Mucosa of gallbladder (tissue), 1 donor: Measurements from ENCODE around the gene KRT20. TPM values are rescaled to one million over a fixed set of nuclear protein-coding genes. Genes with fewer than 3 reads are reported as not detected.
"Not testable (repeated sequence)": the region's sequence is repeated elsewhere in the genome, so short reads cannot be mapped to it uniquely, and the experiment has no call there.

ENCODE experiments used
- DNase-seq: peaks from one replicate; pipeline ENCODE4 v3.0.0-alpha.2; 2020; ENCODE audit warnings: low spot score
- total RNA-seq: library from RNA; stranded (reverse); gene quantifications from one replicate; pipeline ENCODE4 v1.2.1, GENCODE V29; 2021
- donor health status: DM: no; HTN: no; CAD: no.

Gene KRT20, protein sequence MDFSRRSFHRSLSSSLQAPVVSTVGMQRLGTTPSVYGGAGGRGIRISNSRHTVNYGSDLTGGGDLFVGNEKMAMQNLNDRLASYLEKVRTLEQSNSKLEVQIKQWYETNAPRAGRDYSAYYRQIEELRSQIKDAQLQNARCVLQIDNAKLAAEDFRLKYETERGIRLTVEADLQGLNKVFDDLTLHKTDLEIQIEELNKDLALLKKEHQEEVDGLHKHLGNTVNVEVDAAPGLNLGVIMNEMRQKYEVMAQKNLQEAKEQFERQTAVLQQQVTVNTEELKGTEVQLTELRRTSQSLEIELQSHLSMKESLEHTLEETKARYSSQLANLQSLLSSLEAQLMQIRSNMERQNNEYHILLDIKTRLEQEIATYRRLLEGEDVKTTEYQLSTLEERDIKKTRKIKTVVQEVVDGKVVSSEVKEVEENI
- 0.32 TPM for total RNA-seq

DNA sequence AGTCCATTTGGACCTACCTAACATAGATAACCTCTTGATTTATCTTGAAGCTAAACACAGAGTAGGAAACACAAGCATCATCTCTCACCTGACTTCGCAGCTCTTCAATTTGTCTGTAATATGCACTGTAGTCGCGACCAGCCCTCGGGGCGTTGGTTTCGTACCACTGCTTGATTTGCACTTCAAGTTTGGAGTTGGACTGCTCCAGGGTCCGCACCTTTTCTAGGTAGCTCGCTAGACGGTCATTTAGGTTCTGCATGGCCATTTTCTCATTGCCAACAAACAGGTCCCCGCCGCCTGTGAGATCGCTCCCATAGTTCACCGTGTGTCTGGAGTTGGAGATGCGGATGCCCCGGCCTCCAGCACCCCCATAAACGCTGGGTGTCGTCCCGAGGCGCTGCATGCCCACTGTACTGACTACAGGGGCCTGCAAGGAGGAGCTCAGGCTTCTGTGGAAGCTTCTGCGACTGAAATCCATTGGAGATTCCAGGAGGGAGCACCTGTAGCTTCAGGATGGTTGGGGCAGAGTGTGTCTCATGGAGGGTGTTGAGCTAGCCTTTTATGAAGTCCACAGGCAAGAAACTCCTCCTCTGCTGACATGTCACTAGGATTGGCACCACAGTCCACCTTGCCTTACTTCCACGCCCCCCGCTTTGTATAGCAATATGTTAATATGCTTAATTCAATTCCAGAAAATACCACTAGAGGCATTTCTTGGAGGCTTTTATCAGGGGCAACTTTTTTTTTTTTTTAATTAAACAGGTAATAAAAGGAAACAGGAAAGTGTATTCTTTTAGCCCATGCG is at the start of gene KRT20:
TSS of gene KRT20 (minus strand) at position 535 of the 805 bp plus-strand sequence. CDS start at position 478, 57 bp downstream.
- no peak for DNase-seq

GRCh38 chr17:40932608-40933007 is 47.6 kb upstream of the KRT20 start:
- no peak for DNase-seq

DNA sequence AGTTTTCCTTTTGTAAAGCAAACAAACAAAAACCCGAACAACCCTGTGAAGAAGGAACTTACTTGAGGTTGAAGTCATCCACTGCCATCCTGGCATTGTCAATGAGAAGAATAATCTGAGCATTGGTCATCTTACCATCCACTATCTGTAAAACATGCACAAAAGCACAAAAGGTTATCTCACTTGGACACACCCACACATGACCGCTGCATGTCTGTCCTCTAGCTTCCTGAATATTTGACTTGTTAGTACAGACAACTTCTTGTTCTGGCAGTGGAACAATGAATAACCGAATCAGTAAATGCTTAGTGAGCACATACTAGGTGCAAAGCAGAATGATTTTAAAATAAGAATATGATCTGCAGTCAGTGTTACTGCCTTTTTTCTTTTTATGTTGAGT is 46.3 kb upstream of the KRT20 start:
- DNase-seq: no peak

DNA sequence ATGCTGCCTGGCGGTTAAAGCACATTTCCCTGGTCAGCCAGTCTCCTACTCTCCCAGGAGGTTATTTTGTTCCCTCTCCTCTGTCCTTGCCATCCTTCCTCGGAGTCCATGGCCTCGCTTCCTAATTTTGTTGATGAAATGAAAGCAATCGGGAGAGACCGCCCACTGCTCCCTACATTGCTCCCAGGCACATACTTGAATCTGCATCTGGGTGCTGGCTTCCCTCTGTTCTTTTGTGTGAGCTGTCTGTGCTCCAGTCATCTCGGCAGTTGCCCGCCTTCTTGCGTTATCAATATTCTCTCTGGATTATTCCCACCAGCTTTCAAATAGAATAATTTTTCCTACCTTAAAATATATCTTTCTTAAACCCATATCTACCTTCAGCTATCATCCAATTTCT is 41.3 kb upstream of the KRT20 start:
- DNase-seq: no peak

DNA sequence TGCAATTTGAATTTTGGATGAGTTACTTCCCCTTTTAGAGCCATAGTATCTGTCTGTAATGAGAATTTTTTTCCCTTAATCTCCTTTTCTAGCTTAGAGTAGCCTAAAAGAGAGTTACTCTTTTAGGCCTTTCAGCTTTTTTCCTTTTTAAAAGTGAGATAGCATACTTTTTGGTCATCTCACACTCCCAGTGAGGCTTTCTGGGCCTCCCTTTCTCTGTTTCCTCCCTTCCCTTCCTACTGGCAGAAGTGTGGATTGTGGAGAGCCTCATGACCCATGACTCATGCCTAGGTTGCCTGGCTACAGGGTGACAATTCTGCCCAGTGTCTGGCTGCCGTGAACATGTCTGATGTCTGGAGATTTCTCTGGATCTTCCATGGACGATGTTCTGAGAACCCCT is 37.2 kb upstream of the KRT20 start:
- DNase-seq: peak; percentile 74

- DNase-seq: no peak
These were observed 36.0 kb upstream of the KRT20 start for GRCh38 chr17:40921026-40921425.

GRCh38 chr17:40917116-40917515 is 32.1 kb upstream of the KRT20 start:
- DNase-seq: not testable (repeated sequence)

GRCh38 chr17:40916366-40916765 is 31.3 kb upstream of the KRT20 start:
- no peak for DNase-seq

GRCh38 chr17:40915721-40916256 is 30.7 kb upstream of the KRT20 start:
- DNase-seq: no peak

DNA sequence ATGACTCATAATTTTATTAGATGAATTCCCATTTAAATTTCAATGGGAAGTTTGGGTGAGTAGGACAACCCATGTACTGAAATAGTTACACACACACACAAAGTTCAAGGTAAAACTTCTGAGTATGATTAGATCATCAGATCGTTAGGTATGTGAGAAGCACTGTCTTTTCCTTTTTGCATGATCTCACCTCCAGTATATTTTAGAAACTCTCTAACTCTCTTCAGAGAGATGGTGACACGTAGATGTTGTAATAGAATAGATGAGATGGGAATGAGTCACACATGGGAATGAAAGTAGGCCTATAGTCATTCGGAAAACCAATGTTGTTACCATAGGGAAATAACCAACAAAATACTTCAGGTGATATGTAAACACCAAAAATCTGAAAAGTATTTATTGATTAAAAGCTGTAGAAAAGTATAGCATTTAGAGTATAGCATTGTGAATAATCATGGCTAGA is 30.2 kb upstream of the KRT20 start:
- no peak for DNase-seq

DNA sequence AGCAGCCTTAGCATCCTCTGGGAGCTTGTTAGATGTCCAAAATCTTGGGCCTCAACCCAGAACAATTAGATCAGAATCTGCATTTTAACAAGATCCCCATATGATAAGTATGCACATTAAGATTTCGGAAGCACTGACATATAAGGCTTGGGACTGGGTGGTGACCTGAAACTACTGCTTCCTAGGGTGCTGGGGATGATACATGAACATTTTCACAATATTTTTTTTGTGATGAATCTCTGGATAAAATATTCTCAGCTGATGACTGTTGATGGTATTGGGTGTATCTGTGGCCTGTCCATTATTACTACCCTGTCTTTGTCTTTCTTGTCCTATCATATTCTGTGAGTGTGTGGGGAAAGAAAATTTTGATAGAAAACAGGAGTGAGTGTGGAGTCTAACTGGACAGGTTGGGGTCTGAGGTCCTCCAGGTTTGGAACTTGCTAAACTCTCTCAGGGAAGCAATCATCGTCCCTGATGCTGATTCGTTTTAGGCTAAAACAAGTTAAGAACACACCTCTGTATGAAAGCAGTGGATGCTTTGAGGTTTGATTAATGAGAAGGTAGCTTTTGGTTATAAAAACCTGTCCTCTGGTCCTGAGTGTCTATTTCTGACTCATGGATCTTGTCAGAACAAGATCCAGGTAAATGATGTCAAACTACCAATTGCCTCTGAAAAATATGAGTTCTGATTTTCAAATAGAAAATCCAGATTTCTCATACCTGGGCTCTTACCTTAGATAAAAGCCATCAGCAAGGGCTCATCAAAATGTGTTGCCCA is 29.2 kb upstream of the KRT20 start:
- no peak for DNase-seq

- no peak for DNase-seq
These were observed 27.6 kb upstream of the KRT20 start for GRCh38 chr17:40912486-40913210.

GRCh38 chr17:40910441-40910841 is 25.4 kb upstream of the KRT20 start:
- no peak for DNase-seq

DNA sequence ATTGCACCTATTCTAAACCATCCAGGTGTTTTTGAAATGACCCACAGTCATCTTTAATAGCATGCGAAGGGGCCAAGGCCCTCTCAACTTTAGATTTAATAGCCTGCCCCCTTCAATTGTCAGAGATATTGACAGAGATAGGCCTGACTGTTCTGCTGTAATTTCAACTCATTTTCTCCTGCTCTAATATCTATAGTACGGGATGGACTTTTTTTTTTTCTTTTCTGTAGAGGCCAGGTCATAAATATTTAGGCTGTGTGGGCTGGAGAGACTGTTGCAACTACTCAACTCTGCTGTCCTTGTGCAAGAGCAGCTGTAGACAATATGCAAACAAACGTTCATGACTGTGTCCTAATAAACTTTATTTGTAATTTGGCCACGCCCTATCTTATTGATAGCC is 24.7 kb upstream of the KRT20 start:
- DNase-seq: no peak

- peak; percentile 85 for DNase-seq
These were observed 24.3 kb upstream of the KRT20 start for GRCh38 chr17:40909351-40909750.

GRCh38 chr17:40906613-40907012 is 21.6 kb upstream of the KRT20 start:
- DNase-seq: no peak

GRCh38 chr17:40905370-40905769 is 20.3 kb upstream of the KRT20 start:
- no peak for DNase-seq

DNA sequence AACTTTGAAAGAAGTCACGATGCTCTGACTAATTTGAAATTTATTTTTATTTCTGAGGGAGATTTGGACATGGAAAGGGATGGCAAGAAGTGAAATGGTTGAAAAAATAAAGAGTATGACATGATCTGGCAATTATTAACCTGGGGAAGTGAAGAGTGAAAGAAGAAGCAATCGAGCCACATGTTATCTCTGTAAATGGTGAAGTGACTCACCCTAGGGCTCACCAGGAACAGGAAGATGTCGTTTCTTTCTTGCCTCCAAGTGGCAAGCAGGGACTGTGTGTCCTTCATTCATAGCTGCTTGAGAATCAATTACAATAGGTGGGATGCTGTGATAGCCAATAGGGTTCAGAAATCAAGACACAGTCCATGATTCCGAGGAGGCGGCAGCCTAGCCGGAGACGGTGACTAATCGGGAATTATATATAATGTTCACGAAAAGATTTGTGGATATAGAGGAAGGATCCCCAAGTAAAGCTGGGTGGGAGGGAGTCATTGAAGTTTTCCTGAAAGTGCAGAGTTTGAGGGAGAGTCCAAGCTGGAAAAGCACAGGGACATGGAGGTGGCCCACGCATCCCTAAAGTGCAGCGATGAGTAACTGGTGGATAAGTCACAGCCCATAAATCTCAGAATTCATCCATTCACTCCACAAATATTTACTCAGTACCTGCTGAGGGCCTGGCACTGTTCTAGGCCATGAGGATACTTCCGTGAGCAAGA is 18.2 kb upstream of the KRT20 start:
- peak; percentile 70 for DNase-seq

GRCh38 chr17:40902498-40902897 is 17.5 kb upstream of the KRT20 start:
- no peak for DNase-seq

- peak; percentile 81 for DNase-seq
These were observed 17.0 kb upstream of the KRT20 start for GRCh38 chr17:40901981-40902474.
